ENCODE results near the gene ATCAY.

- TF ChIP-seq POLR2A (IDR thresholded peaks at IDR 0.05) (no peak), EP300 (IDR thresholded peaks at IDR 0.05) (no peak)
Measured at GRCh38 chr19:3904233-3904632, 23.7 kb downstream of the ATCAY start.
